CD4-positive, alpha-beta T cell treated with Interleukin-4 for 1 hour (primary cell): ENCODE measurements around the gene CADPS2.
"Not testable (repeated sequence)": the region's sequence is repeated elsewhere in the genome, so short reads cannot be mapped to it uniquely, and the experiment has no call there.

Experiments used
- DNase-seq, 2 donors: peaks; one replicate each; pipeline ENCODE4 v3.0.0-alpha.2; 2020 to 2022

The CADPS2 gene

DNA sequence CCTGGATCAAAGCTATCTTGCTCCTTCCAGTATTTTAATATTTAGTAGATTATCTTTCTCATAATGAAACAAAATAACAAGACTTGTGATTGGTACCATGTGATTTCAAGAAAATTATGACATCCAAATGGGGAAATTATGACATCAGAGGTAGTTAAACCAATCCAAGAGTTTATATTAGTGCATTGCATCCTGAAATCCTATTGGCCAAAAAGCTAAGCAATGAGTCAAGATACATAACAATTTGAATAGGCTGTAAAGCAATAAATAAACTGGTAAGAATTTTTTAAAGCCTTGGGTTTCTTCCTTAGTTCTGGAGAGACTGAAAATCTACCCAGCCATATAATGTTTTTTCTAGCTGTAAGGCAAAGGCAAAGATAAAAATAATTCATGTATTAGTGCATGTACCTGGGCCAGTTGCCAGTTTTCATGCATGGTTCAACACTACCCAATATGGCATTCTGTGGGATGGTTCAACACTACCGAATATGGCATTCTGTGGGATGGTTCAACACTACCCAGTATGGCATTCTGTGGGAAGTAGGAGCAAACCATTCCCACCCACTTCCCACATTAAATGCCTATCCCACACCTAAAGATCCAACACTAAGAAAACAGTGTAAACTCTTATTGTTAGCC, 183.3 kb downstream of the CADPS2 start, which contains the start of gene RNF148:
TSS of gene RNF148 (minus strand) at position 51 of the 639 bp plus-strand sequence. CDS start 172 bp downstream, outside the sequence.
- DNase-seq: no peak

DNA sequence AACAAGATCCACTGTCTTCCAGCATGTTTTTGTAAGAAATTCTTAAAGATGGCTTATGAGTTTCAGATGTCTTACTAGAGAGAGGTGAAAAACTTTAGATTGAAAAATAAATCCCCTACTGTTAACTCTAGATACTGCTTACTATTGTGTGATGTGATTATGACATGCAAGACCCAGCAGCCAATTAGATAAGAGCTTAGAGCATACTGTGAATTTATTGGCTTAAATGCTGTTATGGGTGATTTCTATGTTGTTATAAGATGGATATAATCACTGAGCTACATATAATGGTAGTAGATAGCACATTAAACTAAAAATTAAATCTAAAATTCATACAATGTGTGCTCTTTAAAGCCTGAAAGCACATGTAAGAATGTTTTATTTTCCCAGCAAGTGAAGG, 187.2 kb downstream of the CADPS2 start, which contains the start of gene RNF133:
TSS of gene RNF133 (minus strand) at position 101 of the 400 bp plus-strand sequence. CDS start 199 bp downstream, outside the sequence.
- no peak for DNase-seq

- DNase-seq: no peak
Measured at GRCh38 chr7:122695816-122696215, 190.4 kb downstream of the CADPS2 start.

DNA sequence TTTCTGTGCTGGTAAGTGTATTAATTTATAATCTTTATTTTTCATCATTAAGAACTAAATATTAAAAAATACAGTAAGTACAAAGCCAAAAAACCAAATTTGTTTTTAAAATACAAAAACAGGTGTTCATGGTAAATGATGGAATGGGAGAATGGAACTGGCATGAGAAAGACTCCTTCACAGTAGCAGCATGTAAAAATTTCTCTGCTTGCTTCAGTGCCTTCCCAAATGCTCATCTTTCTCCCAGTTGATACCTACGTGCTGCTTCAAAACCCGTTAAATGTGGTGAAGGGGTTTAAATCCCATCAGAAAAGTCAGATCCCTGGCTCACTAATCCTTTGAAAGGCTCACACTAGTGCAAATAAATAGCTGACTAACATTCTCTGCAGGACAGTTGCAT, 191.6 kb downstream of the CADPS2 start:
- no peak for DNase-seq

GRCh38 chr7:122692769-122693309, 193.4 kb downstream of the CADPS2 start:
- DNase-seq: no peak

- no peak for DNase-seq
Measured at GRCh38 chr7:122691569-122692235, 194.6 kb downstream of the CADPS2 start.

- DNase-seq: no peak
Measured at GRCh38 chr7:122689346-122690109, 196.7 kb downstream of the CADPS2 start.

- DNase-seq: no peak
Measured at GRCh38 chr7:122688400-122688998, 197.8 kb downstream of the CADPS2 start.

DNA sequence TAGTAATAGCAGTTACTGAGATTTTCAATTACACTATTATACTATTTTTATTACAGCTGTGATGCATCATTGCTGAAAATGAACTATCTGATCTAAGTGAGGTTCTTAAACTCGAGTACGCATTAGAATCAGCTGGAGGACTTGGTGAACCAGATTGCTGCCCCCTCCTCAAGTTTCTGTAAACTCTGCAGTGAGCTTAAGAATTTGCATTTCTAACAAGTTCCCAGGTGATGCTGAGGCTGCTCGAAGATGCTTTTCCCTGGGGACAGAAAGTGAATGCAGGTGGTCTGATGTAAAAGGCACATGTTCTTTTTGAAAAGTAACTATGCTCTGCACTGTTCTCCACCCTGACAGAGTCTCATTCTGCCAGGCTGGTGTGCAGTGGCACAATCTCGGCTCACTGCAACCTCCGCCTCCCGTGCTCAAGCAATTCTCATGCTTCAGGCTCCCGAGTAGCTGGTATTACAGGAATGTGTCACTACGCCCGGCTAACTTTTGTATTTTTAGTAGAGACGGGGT, 199.8 kb downstream of the CADPS2 start:
- no peak for DNase-seq

GRCh38 chr7:122684504-122684903, 201.8 kb downstream of the CADPS2 start:
- no peak for DNase-seq

- no peak for DNase-seq
Measured at GRCh38 chr7:122682815-122683550, 203.3 kb downstream of the CADPS2 start.

DNA sequence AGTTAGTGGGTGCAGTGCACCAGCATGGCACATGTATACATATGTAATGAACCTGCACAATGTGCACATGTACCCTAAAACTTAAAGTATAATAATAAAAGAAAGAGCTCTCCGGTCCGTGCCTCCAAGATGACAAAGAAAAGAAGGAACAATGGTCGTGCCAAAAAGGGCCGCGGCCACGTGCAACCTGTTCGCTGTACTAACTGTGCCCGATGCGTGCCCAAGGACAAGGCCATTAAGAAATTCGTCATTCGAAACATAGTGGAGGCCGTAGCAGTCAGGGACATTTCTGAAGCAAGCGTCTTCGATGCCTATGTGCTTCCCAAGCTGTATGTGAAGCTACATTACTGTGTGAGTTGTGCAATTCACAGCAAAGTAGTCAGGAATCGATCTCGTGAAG, 205.1 kb downstream of the CADPS2 start:
- not testable (repeated sequence) for DNase-seq

GRCh38 chr7:122679813-122680212, 206.4 kb downstream of the CADPS2 start:
- no peak for DNase-seq

- DNase-seq: not testable (repeated sequence)
Measured at GRCh38 chr7:122679269-122679709, 207.0 kb downstream of the CADPS2 start.

DNA sequence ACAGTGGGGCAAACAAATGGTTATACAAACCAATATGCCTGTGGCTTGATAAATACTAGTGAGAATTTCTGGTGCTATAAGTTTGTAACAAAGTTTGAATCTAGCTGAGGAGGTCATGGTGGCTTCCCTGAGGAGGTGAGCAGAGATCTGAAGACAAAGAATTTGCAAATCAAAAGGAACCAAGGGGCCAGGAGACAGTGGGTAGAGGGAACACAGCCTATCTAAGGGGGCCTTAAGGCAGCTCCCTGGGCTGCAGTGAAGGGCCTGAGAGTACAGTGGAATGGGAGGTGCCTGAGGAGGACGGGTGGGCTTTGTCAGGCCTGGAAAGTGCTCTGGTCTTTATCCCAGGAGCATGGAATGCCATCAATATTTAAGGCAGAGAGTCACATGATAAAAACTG, 209.1 kb downstream of the CADPS2 start:
- DNase-seq: no peak

GRCh38 chr7:122676466-122676865, 209.8 kb downstream of the CADPS2 start:
- no peak for DNase-seq

GRCh38 chr7:122675621-122676020, 210.6 kb downstream of the CADPS2 start:
- DNase-seq: no peak

- DNase-seq: no peak
Measured at GRCh38 chr7:122675011-122675410, 211.2 kb downstream of the CADPS2 start.

- DNase-seq: no peak
Measured at GRCh38 chr7:122674502-122674901, 211.8 kb downstream of the CADPS2 start.

- no peak for DNase-seq
Measured at GRCh38 chr7:122673951-122674350, 212.3 kb downstream of the CADPS2 start.

DNA sequence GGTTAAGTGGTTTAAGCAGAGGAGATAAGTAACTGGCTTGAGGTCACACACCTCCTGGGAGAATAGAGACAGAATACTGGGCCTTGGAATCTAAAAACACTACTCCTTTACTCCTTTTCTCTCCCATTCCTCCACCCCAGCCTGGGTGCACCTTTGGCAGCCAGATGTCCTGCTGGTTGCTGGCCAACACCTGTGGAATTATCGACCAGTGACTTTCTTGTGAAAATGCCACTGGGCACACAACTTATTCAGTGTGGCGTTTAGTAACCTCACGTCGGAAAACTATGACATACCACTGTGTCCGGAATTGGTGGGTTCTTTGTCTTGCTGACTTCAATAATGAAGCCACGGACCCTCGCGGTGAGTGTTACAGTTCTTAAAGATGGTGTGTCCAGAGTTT, 213.7 kb downstream of the CADPS2 start:
- DNase-seq: no peak

DNA sequence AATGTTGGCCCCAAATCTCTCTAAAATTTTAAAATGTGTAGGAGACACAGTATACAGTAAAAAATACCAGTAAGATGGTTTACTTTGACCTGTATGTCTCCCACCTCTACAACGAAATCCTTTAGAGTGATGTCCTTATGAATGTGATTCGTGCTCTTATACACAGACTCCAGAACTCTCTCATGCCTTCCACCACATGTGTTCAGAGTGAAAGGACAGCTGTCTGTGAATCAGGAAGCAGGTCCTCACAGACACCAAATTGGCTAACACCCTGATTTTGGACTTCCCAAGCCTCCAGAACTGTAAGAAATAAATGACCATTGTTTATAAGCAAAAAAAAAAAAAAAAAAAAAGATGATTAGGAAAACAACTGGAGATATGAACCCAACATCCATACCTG, 222.5 kb downstream of the CADPS2 start:
- DNase-seq: no peak
